Measurements from ENCODE around the gene FRY. TPM values are rescaled to one million over a fixed set of nuclear protein-coding genes. Genes with fewer than 3 reads are reported as not detected.

Gene FRY
- total RNA-seq, 4 donors from 2014 or later: 6.7 to 106 (median 14.1) TPM

GRCh38 chr13:32147976-32148375, 116.4 kb downstream of the FRY start:
- H3K27ac ChIP-seq: no peak overlapping the region
- no peak overlapping the region for H3K4me3 ChIP-seq
- H3K9me3 ChIP-seq: no peaks in the 10 kb centered on the region
- H3K36me3 ChIP-seq: no peaks in the 10 kb centered on the region
- TF ChIP-seq, protein P1, sequence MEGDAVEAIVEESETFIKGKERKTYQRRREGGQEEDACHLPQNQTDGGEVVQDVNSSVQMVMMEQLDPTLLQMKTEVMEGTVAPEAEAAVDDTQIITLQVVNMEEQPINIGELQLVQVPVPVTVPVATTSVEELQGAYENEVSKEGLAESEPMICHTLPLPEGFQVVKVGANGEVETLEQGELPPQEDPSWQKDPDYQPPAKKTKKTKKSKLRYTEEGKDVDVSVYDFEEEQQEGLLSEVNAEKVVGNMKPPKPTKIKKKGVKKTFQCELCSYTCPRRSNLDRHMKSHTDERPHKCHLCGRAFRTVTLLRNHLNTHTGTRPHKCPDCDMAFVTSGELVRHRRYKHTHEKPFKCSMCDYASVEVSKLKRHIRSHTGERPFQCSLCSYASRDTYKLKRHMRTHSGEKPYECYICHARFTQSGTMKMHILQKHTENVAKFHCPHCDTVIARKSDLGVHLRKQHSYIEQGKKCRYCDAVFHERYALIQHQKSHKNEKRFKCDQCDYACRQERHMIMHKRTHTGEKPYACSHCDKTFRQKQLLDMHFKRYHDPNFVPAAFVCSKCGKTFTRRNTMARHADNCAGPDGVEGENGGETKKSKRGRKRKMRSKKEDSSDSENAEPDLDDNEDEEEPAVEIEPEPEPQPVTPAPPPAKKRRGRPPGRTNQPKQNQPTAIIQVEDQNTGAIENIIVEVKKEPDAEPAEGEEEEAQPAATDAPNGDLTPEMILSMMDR (IDR thresholded peaks at IDR 0.05): no peak
- TF ChIP-seq POLR2A (IDR thresholded peaks at IDR 0.05): no peak
- peaks cover 0 to 6% (median 0%) of the 10 kb centered on the region in 4 donors for H3K4me1 ChIP-seq
- H3K27me3 ChIP-seq: no peaks in the 10 kb centered on the region
- DNase-seq: no peak

- H3K4me1 ChIP-seq: peaks cover 0 to 6% (median 0%) of the 10 kb centered on the region in 4 donors
- peak overlapping the region in 1 of 4 donors; percentile 48 for H3K27ac ChIP-seq
- no peak for DNase-seq
- no peaks in the 10 kb centered on the region for H3K9me3 ChIP-seq
- TF ChIP-seq, protein P1 (IDR thresholded peaks at IDR 0.05): no peak
- no peak for TF ChIP-seq POLR2A (IDR thresholded peaks at IDR 0.05)
- H3K36me3 ChIP-seq: no peaks in the 10 kb centered on the region
- no peak overlapping the region for H3K4me3 ChIP-seq
- H3K27me3 ChIP-seq: no peaks in the 10 kb centered on the region
These were observed 118.7 kb downstream of the FRY start for GRCh38 chr13:32150239-32150638.

GRCh38 chr13:32150794-32151193, 119.2 kb downstream of the FRY start:
- H3K4me1 ChIP-seq: peaks cover 0 to 6% (median 0%) of the 10 kb centered on the region in 4 donors
- no peaks in the 10 kb centered on the region for H3K36me3 ChIP-seq
- no peaks in the 10 kb centered on the region for H3K9me3 ChIP-seq
- TF ChIP-seq POLR2A (IDR thresholded peaks at IDR 0.05): no peak
- TF ChIP-seq, protein P1 (IDR thresholded peaks at IDR 0.05): no peak
- no peaks in the 10 kb centered on the region for H3K27me3 ChIP-seq
- peak overlapping the region in 1 of 4 donors; percentile 48 for H3K27ac ChIP-seq
- peak in 1 of 3 donors; percentile 52 for DNase-seq
- no peak overlapping the region for H3K4me3 ChIP-seq

DNA sequence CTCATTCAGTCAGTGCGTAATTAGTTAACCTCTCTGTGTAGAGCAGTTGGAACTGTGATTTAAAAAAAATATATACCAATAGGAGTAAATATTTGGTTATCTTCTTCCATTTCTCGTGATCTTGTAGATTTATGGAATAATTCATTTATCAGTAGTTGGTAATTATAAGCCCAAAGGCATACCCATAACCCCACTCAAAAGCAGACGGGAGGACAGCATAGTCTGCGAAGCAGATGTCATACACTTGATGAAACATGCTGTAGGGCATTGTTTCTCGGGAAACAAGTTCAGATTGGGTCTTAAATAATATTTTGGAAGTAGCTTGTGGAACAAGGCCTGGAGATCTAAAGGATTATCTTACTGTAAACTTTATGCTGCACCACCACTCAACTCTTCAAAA, 119.7 kb downstream of the FRY start:
- H3K27ac ChIP-seq: no peak overlapping the region
- no peaks in the 10 kb centered on the region for H3K27me3 ChIP-seq
- DNase-seq: no peak
- peaks cover 0 to 6% (median 0%) of the 10 kb centered on the region in 4 donors for H3K4me1 ChIP-seq
- TF ChIP-seq POLR2A (IDR thresholded peaks at IDR 0.05): no peak
- no peak overlapping the region for H3K4me3 ChIP-seq
- no peaks in the 10 kb centered on the region for H3K9me3 ChIP-seq
- no peaks in the 10 kb centered on the region for H3K36me3 ChIP-seq

DNA sequence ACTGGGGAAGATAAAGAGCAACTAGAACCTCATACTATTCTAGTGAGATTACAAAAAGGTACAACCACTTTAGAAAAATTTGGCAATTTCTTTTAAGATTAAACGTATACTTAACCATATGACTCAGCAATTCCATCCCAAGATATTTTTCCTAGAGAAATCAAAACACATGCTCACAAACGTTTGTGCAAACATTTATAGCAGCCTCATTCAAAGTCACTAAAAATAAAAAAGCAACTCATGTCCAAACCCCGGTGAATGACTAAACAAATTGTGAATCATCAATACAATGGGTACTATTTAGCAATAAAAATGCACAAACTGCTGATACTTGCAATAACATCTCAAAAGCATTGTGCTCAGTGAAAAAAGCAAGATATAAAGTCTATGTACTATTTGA, 121.5 kb downstream of the FRY start:
- Histone ChIP-seq H3K4me1 (peaks cover 0 to 6% (median 0%) of the 10 kb centered on the region in 4 donors), H3K9me3 (no peaks in the 10 kb centered on the region), H3K27ac (no peak overlapping the region), H3K4me3 (no peak overlapping the region), H3K36me3 (no peaks in the 10 kb centered on the region), H3K27me3 (no peaks in the 10 kb centered on the region)
- TF ChIP-seq, protein P1 (IDR thresholded peaks at IDR 0.05): no peak
- TF ChIP-seq POLR2A (IDR thresholded peaks at IDR 0.05): no peak
- no peak for DNase-seq

GRCh38 chr13:32159137-32159869, 127.7 kb downstream of the FRY start:
- Histone ChIP-seq H3K27ac (no peak overlapping the region), H3K27me3 (no peaks in the 10 kb centered on the region), H3K36me3 (no peaks in the 10 kb centered on the region), H3K4me1 (no peaks in the 10 kb centered on the region), H3K9me3 (no peaks in the 10 kb centered on the region), H3K4me3 (no peak overlapping the region)
- TF ChIP-seq, protein P1 (IDR thresholded peaks at IDR 0.05): no peak
- TF ChIP-seq POLR2A (IDR thresholded peaks at IDR 0.05): no peak
- DNase-seq: no peak

All from Peyer's patch (tissue), 4 donors.